Trophoblast cell (in vitro differentiated cells and primary cell): ENCODE measurements around the gene NOL3.

Experiments
- DNase-seq, 2 donors: peaks; one replicate each; pipeline ENCODE4 v3.0.0-alpha.2; 2016
- H2AFZ ChIP-seq: 2 replicates; pipeline ENCODE4 v1.6.1; 2013; ENCODE audit warnings: low read length, moderate library complexity, mild to moderate bottlenecking; ENCODE audit not compliant: insufficient read depth, poor library complexity
- H2AK5ac ChIP-seq: 2 replicates; pipeline ENCODE4 v1.6.1; 2013; ENCODE audit warnings: mild to moderate bottlenecking, low read length
- H2BK120ac ChIP-seq: 2 replicates; pipeline ENCODE4 v1.6.1; 2013; ENCODE audit warnings: low read length, mild to moderate bottlenecking, moderate library complexity; ENCODE audit not compliant: insufficient read depth, poor library complexity
- H2BK12ac ChIP-seq: 2 replicates; pipeline ENCODE4 v1.6.1; 2013; ENCODE audit warnings: mild to moderate bottlenecking, low read length, moderate library complexity
- H2BK5ac ChIP-seq: 2 replicates; pipeline ENCODE4 v1.6.1; 2013; ENCODE audit warnings: low read length, low read depth, moderate library complexity, mild to moderate bottlenecking; ENCODE audit not compliant: poor library complexity
- H3K14ac ChIP-seq: 2 replicates; pipeline ENCODE4 v1.6.1; 2013; ENCODE audit warnings: mild to moderate bottlenecking, low read length
- H3K18ac ChIP-seq: 2 replicates; pipeline ENCODE4 v1.6.1; 2013; ENCODE audit warnings: mild to moderate bottlenecking, low read length
- H3K23ac ChIP-seq: 2 replicates; pipeline ENCODE4 v1.6.1; 2013; ENCODE audit warnings: low read length
- H3K27ac ChIP-seq: 2 replicates; pipeline ENCODE4 v1.5.1; 2013; ENCODE audit warnings: low read depth, mild to moderate bottlenecking, inconsistent platforms, low read length, moderate library complexity
- H3K27me3 ChIP-seq: 2 replicates; pipeline ENCODE4 v1.6.1; 2013; ENCODE audit warnings: inconsistent platforms, mild to moderate bottlenecking, low read length, moderate library complexity; ENCODE audit not compliant: insufficient read depth
- H3K36me3 ChIP-seq, 2 experiments: 1 replicate in 1 of 2; 2 replicates in 1 of 2; pipeline ENCODE4 v1.6.1; 2013; ENCODE audit warnings: low read length in 2 of 2, mild to moderate bottlenecking in 2 of 2, moderate library complexity in 1 of 2; ENCODE audit not compliant: insufficient read depth in 2 of 2, control insufficient read depth in 1 of 2
- H3K4ac ChIP-seq: 2 replicates; pipeline ENCODE4 v1.6.1; 2013; ENCODE audit warnings: low read depth, mild to moderate bottlenecking, low read length, moderate library complexity
- H3K4me1 ChIP-seq, 2 experiments: 1 replicate in 1 of 2; 2 replicates in 1 of 2; pipeline ENCODE4 v1.6.1; 2013; ENCODE audit warnings: low read length in 2 of 2, mild to moderate bottlenecking in 2 of 2, moderate library complexity in 1 of 2; ENCODE audit not compliant: insufficient read depth in 2 of 2, control insufficient read depth in 1 of 2
- H3K4me2 ChIP-seq: 2 replicates; pipeline ENCODE4 v1.6.1; 2013; ENCODE audit warnings: inconsistent platforms, mild to moderate bottlenecking, low read length, moderate library complexity
- H3K4me3 ChIP-seq: 2 replicates; pipeline ENCODE4 v1.5.1; 2013; ENCODE audit warnings: mild to moderate bottlenecking, low read depth, low read length, inconsistent platforms
- H3K79me1 ChIP-seq: one replicate; pipeline ENCODE4 v1.6.1; 2013; ENCODE audit warnings: low read length
- H3K79me2 ChIP-seq: 2 replicates; pipeline ENCODE4 v1.6.1; 2013; ENCODE audit warnings: low read length, mild to moderate bottlenecking; ENCODE audit not compliant: control insufficient read depth, insufficient read depth, poor library complexity
- H3K9ac ChIP-seq: 2 replicates; pipeline ENCODE4 v1.6.1; 2013; ENCODE audit warnings: mild to moderate bottlenecking, low read length
- H3K9me3 ChIP-seq: 2 replicates; pipeline ENCODE4 v1.6.1; 2013; ENCODE audit warnings: low read depth, mild to moderate bottlenecking, control low read depth, inconsistent platforms, low read length; ENCODE audit not compliant: insufficient read depth
- H4K12ac ChIP-seq: 2 replicates; pipeline ENCODE4 v1.6.1; 2013; ENCODE audit warnings: low read depth, mild to moderate bottlenecking, low read length, moderate library complexity
- H4K8ac ChIP-seq: 2 replicates; pipeline ENCODE4 v1.6.1; 2013; ENCODE audit warnings: low read depth, mild to moderate bottlenecking, low read length, moderate library complexity
- H4K91ac ChIP-seq: one replicate; pipeline ENCODE4 v1.6.1; 2013; ENCODE audit warnings: low read depth, mild to moderate bottlenecking, low read length, moderate library complexity
- WGBS: extraction: QIAGEN DNeasy Blood & Tissue Kit; methylation state at CpG from one replicate; pipeline ENCODE4 v1.1.7; 2013; ENCODE audit warnings: missing lambda C conversion rate; ENCODE audit not compliant: insufficient read length, insufficient coverage; ENCODE audit errors: extremely low coverage; 5-methylcytosine and 5-hydroxymethylcytosine counted together

The NOL3 gene

DNA sequence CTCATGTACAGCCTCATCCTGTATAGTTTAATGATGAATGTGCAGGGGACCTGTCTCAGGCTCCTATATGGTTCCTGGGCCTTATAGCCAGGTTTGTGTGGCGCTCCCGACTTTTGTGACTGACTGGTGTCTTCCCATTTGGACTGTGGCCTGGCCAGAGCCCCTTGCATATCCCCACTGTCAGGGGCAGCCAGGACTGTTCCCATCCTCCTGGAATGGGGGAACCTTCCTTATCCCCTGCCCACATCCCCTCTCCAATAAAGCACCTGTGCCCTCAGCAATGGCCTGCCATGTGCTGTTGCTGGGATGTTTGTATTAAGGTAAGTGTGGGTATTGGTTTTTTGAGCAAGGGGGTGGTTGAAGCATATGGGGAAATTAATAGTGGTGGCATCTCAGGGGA, 22.1 kb upstream of the NOL3 start:
- WGBS = no CpG with 5 or more reads among the region's 2 CpGs
- Histone ChIP-seq H2BK12ac (no peak overlapping the region), H3K36me3 (peaks cover 46 to 51% of the 10 kb centered on the region in 2 experiments), H4K12ac (no peak overlapping the region), H3K27me3 (peaks cover 12% of the 10 kb centered on the region), H3K9ac (no peak overlapping the region), H3K79me1 (peaks cover 6% of the 10 kb centered on the region), H4K8ac (no peak overlapping the region), H3K27ac (no peak overlapping the region), H3K18ac (no peak overlapping the region), H3K14ac (no peak overlapping the region), H3K4ac (no peak overlapping the region), H2AK5ac (no peak overlapping the region), H4K91ac (no peak overlapping the region), H3K23ac (no peak overlapping the region), H3K79me2 (no peaks in the 10 kb centered on the region), H3K4me2 (no peak overlapping the region), H2BK5ac (no peak overlapping the region), H3K4me1 (peaks cover 6 to 8% of the 10 kb centered on the region in 2 experiments), H3K4me3 (no peak overlapping the region), H2BK120ac (no peak overlapping the region), H3K9me3 (peaks cover 9% of the 10 kb centered on the region), H2AFZ (no peak overlapping the region)
- DNase-seq = no peak

DNA sequence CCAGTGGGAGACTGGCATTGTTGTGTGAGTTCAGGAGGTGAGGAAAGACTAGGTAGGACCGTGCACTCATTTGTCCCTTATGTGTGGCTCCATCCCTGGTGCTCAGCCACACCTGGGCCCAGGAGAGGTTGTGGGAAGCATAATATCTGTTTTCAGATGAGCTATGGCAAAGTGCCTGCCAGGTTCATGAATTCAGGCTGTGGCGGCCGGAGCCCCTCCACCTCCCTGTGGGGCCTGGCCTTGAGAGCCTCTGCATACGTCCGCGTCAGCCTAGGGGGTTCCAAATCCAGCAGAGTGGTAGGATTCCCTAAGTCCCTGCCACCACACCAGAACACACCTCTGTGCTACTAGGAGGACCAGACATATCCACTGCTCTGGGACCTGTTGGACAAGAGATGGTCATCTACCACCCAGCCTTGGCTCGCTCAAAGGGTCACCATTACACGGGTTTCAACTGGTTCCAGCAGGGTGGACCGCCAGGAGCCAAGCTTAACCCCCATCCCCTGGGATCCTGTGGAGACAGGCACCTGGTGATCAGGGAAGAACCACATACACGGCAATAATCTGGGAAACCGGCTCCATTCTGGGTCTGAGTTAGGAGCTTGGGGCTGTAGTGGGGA, 21.6 kb upstream of the NOL3 start:
- H2AK5ac ChIP-seq = no peak overlapping the region
- no peak overlapping the region for H2BK12ac ChIP-seq
- peaks cover 12% of the 10 kb centered on the region for H3K27me3 ChIP-seq
- H3K18ac ChIP-seq = no peak overlapping the region
- no peak overlapping the region for H3K27ac ChIP-seq
- no peak overlapping the region for H2AFZ ChIP-seq
- no peaks in the 10 kb centered on the region for H3K79me2 ChIP-seq
- peaks cover 6 to 8% of the 10 kb centered on the region in 2 experiments for H3K4me1 ChIP-seq
- no peak overlapping the region for H3K4me2 ChIP-seq
- H2BK120ac ChIP-seq = no peak overlapping the region
- H2BK5ac ChIP-seq = no peak overlapping the region
- H3K14ac ChIP-seq = no peak overlapping the region
- no peak overlapping the region for H3K23ac ChIP-seq
- H3K9me3 ChIP-seq = peaks cover 9% of the 10 kb centered on the region
- no peak overlapping the region for H4K91ac ChIP-seq
- H3K4ac ChIP-seq = no peak overlapping the region
- peaks cover 43 to 48% of the 10 kb centered on the region in 2 experiments for H3K36me3 ChIP-seq
- H4K8ac ChIP-seq = no peak overlapping the region
- H4K12ac ChIP-seq = no peak overlapping the region
- H3K79me1 ChIP-seq = peaks cover 6% of the 10 kb centered on the region
- H3K4me3 ChIP-seq = no peak overlapping the region
- WGBS = no CpG with 5 or more reads among the region's 11 CpGs
- H3K9ac ChIP-seq = no peak overlapping the region
- no peak for DNase-seq

DNA sequence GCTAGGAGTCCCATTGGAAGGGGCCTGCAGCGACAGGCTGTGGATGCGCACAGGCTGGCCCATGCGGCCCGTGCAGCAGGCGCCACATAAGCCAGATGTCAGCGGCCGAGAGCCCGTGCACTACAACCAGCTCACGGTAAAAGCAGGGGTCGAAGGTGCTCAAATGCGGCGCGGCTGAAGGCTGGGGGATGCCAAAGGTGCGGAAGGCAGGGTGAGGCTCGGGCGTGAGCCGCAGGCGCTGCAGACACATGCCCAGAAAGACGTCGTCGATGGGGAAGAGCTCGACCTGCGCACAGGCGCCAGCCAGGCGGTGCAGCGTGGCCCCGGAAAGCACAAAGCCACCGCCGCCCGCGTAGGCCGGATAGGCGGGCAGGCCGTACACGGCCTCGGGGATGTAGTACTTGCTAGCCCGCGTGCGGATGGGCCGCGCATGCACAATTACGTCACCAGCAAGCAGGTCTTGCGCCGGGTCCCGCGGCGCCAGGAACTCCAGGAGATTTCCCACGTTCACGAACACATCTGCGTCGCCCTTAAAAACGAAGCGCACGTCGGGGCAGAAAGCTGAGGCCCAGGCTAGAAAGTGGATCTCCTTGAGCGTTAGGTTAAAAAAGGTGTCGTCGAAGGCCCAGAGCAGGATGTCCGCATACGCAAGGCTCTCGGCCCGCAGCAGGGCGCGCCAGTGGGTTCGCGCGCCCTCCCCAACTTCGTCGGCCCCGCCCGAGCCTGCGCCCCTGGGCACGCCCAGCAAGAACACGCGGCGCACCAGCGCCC, 20.9 kb upstream of the NOL3 start:
- Histone ChIP-seq H4K8ac (no peak overlapping the region), H3K36me3 (peaks cover 41% of the 10 kb centered on the region in 2 experiments), H3K79me1 (peaks cover 6% of the 10 kb centered on the region), H2AK5ac (no peak overlapping the region), H3K27me3 (peaks cover 18% of the 10 kb centered on the region), H2BK5ac (no peak overlapping the region), H3K18ac (no peak overlapping the region), H3K4me2 (peak overlapping the region; percentile 91), H3K9me3 (peaks cover 12% of the 10 kb centered on the region), H3K14ac (no peak overlapping the region), H2BK12ac (no peak overlapping the region), H3K4ac (no peak overlapping the region), H3K23ac (no peak overlapping the region), H3K79me2 (no peaks in the 10 kb centered on the region), H3K27ac (no peak overlapping the region), H3K4me3 (no peak overlapping the region), H4K12ac (peak overlapping the region; percentile 39), H2AFZ (no peak overlapping the region), H3K9ac (no peak overlapping the region), H4K91ac (peak overlapping the region; percentile 11), H3K4me1 (peaks cover 6 to 8% of the 10 kb centered on the region in 2 experiments), H2BK120ac (no peak overlapping the region)
- no CpG with 5 or more reads among the region's 77 CpGs for WGBS
- DNase-seq = peak in 1 of 2 donors; percentile 53

DNA sequence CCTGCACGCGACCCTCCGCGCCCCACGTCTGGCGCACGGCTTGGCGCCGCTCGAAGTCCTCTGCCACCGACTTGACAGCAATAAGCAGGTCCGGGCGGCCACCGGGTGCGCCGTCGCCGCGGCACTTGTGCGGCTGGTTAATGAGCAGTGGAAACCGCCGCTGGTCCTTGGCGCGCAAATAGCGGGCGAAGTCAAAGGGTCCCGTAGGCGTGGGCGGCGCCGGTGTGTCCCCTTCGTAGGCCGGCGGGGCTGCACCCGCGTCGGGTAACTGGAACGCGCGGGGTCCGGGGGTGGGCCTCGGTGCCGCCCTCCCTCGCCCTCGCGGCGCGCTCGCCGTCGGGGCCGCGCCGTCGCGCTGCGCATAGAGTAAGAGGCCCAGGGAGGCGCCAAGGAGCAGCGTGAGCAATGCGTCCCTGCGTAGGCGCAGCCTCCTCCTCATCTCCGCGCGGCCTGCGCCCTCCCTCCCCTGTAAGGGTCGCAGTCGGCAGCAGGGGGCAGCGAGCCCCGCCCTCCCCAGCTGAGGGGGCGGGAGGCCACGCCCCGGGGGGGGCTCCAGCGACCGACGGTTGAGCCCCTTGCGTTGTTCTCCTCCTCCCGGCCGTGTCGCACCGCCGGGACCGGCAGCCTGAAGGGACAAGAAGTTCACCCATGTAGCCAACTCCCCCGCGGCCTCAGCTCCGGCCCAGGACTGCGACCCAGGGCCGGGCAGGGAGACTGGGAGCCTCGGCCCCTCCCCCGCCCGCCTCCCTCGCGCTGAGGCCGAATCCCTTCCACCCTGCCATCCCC, 20.1 kb upstream of the NOL3 start:
- peak overlapping the region; percentile 31 for H3K18ac ChIP-seq
- H2AFZ ChIP-seq = peak overlapping the region; percentile 74
- H4K91ac ChIP-seq = peak overlapping the region; percentile 62
- H4K8ac ChIP-seq = peak overlapping the region; percentile 69
- H3K4ac ChIP-seq = peak overlapping the region; percentile 15
- peak overlapping the region; percentile 73 for H3K4me3 ChIP-seq
- peaks cover 26% of the 10 kb centered on the region for H3K27me3 ChIP-seq
- DNase-seq = no peak
- no peak overlapping the region for H2BK120ac ChIP-seq
- peaks cover 33 to 34% of the 10 kb centered on the region in 2 experiments for H3K36me3 ChIP-seq
- H3K23ac ChIP-seq = no peak overlapping the region
- no peak overlapping the region for H2BK5ac ChIP-seq
- no CpG with 5 or more reads among the region's 94 CpGs for WGBS
- peak overlapping the region; percentile 36 for H3K14ac ChIP-seq
- peaks cover 6 to 11% of the 10 kb centered on the region in 2 experiments for H3K4me1 ChIP-seq
- H4K12ac ChIP-seq = peak overlapping the region; percentile 39
- H3K9ac ChIP-seq = peak overlapping the region; percentile 45
- peak overlapping the region; percentile 91 for H3K4me2 ChIP-seq
- no peak overlapping the region for H2AK5ac ChIP-seq
- peaks cover 6% of the 10 kb centered on the region for H3K79me1 ChIP-seq
- no peak overlapping the region for H2BK12ac ChIP-seq
- peaks cover 15% of the 10 kb centered on the region for H3K9me3 ChIP-seq
- H3K27ac ChIP-seq = no peak overlapping the region
- no peaks in the 10 kb centered on the region for H3K79me2 ChIP-seq
